Measurements from ENCODE around the gene GLUD1.

GLUD1 gene

GRCh38 chr10:87094373-87095235 is at the start of gene GLUD1, which contains the start of gene SHLD2:
GLUD1 (minus strand) TSS chr10:87094843; CDS start chr10:87094769, 74 bp downstream.
SHLD2 (plus strand) TSS chr10:87095206; CDS start chr10:87151355, 56,149 bp downstream.
- Histone ChIP-seq H3K36me3 (ENCODE audit: control insufficient read depth in 2 of 2, insufficient read depth in 1 of 2, low read length in 2 of 2) (peaks cover 14 to 22% of the 10 kb centered on the region in 2 experiments), H3K4me1 (ENCODE audit: control insufficient read depth, insufficient read depth, low read length) (peaks cover 15% of the 10 kb centered on the region; the same call in 1 of the 2 replicates), H3K4me3 (ENCODE audit: low read depth, low read length) (peak within 1 kb of the TSS; percentile 72), H3K27ac (ENCODE audit: extremely low read depth, low read depth, low read length) (peak within 1 kb of the TSS; percentile 90), H3K9me3 (ENCODE audit: control insufficient read depth, insufficient read depth, low read depth, low read length) (no peaks in the 10 kb centered on the region)
- ChIA-PET CTCF (no interaction called here), POLR2A (no interaction called here)
- peak; percentile 35; the same call in 1 of the 2 replicates for TF ChIP-seq IKZF3 (tag by site-specific recombination; IDR thresholded peaks at IDR 0.05)
- TF ChIP-seq HIC1 (tag by site-specific recombination; IDR thresholded peaks at IDR 0.05) = peak; percentile 40; the same call in 1 of the 2 replicates
- 0 out of 2 replicates have a peak, but pooled peaks have one; percentile 45 for TF ChIP-seq SP3 (tag by site-specific recombination; IDR thresholded peaks at IDR 0.05)
- TF ChIP-seq, protein P1, sequence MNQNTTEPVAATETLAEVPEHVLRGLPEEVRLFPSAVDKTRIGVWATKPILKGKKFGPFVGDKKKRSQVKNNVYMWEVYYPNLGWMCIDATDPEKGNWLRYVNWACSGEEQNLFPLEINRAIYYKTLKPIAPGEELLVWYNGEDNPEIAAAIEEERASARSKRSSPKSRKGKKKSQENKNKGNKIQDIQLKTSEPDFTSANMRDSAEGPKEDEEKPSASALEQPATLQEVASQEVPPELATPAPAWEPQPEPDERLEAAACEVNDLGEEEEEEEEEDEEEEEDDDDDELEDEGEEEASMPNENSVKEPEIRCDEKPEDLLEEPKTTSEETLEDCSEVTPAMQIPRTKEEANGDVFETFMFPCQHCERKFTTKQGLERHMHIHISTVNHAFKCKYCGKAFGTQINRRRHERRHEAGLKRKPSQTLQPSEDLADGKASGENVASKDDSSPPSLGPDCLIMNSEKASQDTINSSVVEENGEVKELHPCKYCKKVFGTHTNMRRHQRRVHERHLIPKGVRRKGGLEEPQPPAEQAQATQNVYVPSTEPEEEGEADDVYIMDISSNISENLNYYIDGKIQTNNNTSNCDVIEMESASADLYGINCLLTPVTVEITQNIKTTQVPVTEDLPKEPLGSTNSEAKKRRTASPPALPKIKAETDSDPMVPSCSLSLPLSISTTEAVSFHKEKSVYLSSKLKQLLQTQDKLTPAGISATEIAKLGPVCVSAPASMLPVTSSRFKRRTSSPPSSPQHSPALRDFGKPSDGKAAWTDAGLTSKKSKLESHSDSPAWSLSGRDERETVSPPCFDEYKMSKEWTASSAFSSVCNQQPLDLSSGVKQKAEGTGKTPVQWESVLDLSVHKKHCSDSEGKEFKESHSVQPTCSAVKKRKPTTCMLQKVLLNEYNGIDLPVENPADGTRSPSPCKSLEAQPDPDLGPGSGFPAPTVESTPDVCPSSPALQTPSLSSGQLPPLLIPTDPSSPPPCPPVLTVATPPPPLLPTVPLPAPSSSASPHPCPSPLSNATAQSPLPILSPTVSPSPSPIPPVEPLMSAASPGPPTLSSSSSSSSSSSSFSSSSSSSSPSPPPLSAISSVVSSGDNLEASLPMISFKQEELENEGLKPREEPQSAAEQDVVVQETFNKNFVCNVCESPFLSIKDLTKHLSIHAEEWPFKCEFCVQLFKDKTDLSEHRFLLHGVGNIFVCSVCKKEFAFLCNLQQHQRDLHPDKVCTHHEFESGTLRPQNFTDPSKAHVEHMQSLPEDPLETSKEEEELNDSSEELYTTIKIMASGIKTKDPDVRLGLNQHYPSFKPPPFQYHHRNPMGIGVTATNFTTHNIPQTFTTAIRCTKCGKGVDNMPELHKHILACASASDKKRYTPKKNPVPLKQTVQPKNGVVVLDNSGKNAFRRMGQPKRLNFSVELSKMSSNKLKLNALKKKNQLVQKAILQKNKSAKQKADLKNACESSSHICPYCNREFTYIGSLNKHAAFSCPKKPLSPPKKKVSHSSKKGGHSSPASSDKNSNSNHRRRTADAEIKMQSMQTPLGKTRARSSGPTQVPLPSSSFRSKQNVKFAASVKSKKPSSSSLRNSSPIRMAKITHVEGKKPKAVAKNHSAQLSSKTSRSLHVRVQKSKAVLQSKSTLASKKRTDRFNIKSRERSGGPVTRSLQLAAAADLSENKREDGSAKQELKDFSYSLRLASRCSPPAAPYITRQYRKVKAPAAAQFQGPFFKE (tag by site-specific recombination; IDR thresholded peaks at IDR 0.05; ENCODE audit: borderline replicate concordance) = 0 out of 2 replicates have a peak, but pooled peaks have one; percentile 62
- TF ChIP-seq ZSCAN30 (tag by site-specific recombination; IDR thresholded peaks at IDR 0.05) = peak; percentile 25; the same call in 1 of the 2 replicates
- TF ChIP-seq, protein P2, sequence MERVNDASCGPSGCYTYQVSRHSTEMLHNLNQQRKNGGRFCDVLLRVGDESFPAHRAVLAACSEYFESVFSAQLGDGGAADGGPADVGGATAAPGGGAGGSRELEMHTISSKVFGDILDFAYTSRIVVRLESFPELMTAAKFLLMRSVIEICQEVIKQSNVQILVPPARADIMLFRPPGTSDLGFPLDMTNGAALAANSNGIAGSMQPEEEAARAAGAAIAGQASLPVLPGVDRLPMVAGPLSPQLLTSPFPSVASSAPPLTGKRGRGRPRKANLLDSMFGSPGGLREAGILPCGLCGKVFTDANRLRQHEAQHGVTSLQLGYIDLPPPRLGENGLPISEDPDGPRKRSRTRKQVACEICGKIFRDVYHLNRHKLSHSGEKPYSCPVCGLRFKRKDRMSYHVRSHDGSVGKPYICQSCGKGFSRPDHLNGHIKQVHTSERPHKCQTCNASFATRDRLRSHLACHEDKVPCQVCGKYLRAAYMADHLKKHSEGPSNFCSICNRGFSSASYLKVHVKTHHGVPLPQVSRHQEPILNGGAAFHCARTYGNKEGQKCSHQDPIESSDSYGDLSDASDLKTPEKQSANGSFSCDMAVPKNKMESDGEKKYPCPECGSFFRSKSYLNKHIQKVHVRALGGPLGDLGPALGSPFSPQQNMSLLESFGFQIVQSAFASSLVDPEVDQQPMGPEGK (tag by site-specific recombination; IDR thresholded peaks at IDR 0.05) = 0 out of 2 replicates have a peak, but pooled peaks have one; percentile 5
- peak; percentile 37; the same call in 1 of the 2 replicates for TF ChIP-seq ZNF677 (tag by site-specific recombination; IDR thresholded peaks at IDR 0.05)
- TF ChIP-seq ZNF596 (tag by site-specific recombination; IDR thresholded peaks at IDR 0.05) = 0 out of 2 replicates have a peak, but pooled peaks have one; percentile 11
- TF ChIP-seq ZNF292 (tag by site-specific recombination; IDR thresholded peaks at IDR 0.05; ENCODE audit: borderline replicate concordance, low read depth) = no peak
- TF ChIP-seq ZNF660 (tag by site-specific recombination; IDR thresholded peaks at IDR 0.05) = 0 out of 2 replicates have a peak, but pooled peaks have one; percentile 11
- no peak for TF ChIP-seq ZFHX2 (tag by site-specific recombination; conservative IDR thresholded peaks at IDR 0.05)
- no peak; the same call in none of the 2 replicates for TF ChIP-seq YY1 (tag by site-specific recombination; IDR thresholded peaks at IDR 0.05)
- TF ChIP-seq ZNF514 (tag by site-specific recombination; IDR thresholded peaks at IDR 0.05) = no peak
- TF ChIP-seq KLF9 (tag by site-specific recombination; IDR thresholded peaks at IDR 0.05; ENCODE audit: low read depth) = peak; percentile 9; the same call in 1 of the 2 replicates
- TF ChIP-seq ZNF335 (tag by site-specific recombination; conservative IDR thresholded peaks at IDR 0.05) = peak; percentile 66
- peak; percentile 98 for TF ChIP-seq ZFP69B (tag by site-specific recombination; IDR thresholded peaks at IDR 0.05)
- TF ChIP-seq, protein P3, sequence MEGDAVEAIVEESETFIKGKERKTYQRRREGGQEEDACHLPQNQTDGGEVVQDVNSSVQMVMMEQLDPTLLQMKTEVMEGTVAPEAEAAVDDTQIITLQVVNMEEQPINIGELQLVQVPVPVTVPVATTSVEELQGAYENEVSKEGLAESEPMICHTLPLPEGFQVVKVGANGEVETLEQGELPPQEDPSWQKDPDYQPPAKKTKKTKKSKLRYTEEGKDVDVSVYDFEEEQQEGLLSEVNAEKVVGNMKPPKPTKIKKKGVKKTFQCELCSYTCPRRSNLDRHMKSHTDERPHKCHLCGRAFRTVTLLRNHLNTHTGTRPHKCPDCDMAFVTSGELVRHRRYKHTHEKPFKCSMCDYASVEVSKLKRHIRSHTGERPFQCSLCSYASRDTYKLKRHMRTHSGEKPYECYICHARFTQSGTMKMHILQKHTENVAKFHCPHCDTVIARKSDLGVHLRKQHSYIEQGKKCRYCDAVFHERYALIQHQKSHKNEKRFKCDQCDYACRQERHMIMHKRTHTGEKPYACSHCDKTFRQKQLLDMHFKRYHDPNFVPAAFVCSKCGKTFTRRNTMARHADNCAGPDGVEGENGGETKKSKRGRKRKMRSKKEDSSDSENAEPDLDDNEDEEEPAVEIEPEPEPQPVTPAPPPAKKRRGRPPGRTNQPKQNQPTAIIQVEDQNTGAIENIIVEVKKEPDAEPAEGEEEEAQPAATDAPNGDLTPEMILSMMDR (tag by site-specific recombination; IDR thresholded peaks at IDR 0.05) = 0 out of 2 replicates have a peak, but pooled peaks have one; percentile 29
- TF ChIP-seq ZBTB20 (tag by site-specific recombination; IDR thresholded peaks at IDR 0.05) = peak; percentile 10; the same call in 1 of the 2 replicates
- TF ChIP-seq GFI1B (tag by site-specific recombination; IDR thresholded peaks at IDR 0.05) = no peak
- TF ChIP-seq ZBTB26 (tag by site-specific recombination; optimal IDR thresholded peaks at IDR 0.05) = peak; percentile 65
- no peak for TF ChIP-seq ZNF239 (tag by site-specific recombination; IDR thresholded peaks at IDR 0.05)
